GM12873 (cell line): Measurements from ENCODE around the gene TWNK.

ENCODE experiments used
- CTCF ChIP-seq: IDR thresholded peaks from 2 replicates; pipeline ENCODE4 v1.5.1; 2012; ENCODE audit warnings: low read depth, mild to moderate bottlenecking, moderate library complexity, low read length, control low read depth; ENCODE audit not compliant: insufficient read depth; ENCODE audit errors: missing control alignments

The TWNK gene

GRCh38 chr10:101021692-101022251, 34.4 kb downstream of the TWNK start:
- no peak for TF ChIP-seq CTCF

- TF ChIP-seq CTCF, result no peak
These were observed 35.8 kb downstream of the TWNK start for GRCh38 chr10:101022967-101023705.

- no peak for TF ChIP-seq CTCF
These were observed 39.9 kb downstream of the TWNK start for GRCh38 chr10:101027106-101027720.

GRCh38 chr10:101028446-101029337, 41.3 kb downstream of the TWNK start:
- no peak for TF ChIP-seq CTCF

- TF ChIP-seq CTCF, result no peak
These were observed 42.4 kb downstream of the TWNK start for GRCh38 chr10:101029520-101030295.

- no peak for TF ChIP-seq CTCF
These were observed 43.3 kb downstream of the TWNK start for GRCh38 chr10:101030496-101031127.
